ENCODE results near the gene CATSPER1. TPM values are rescaled to one million over a fixed set of nuclear protein-coding genes. Genes with fewer than 3 reads are reported as not detected.

The CATSPER1 gene
- total and polyA plus RNA-seq, 4 experiments from 2014 or later: not detected

- peaks cover 33% of the 10 kb centered on the region for H3K4me1 ChIP-seq (ENCODE audit: insufficient read depth, low read length)
- Mint-ChIP-seq H3K9me3 (no peaks in the 10 kb centered on the region), H3K36me3 (peaks cover 12 to 13% of the 10 kb centered on the region in 2 donors), H3K27me3 (peaks cover 0 to 1% of the 10 kb centered on the region in 2 donors), H3K4me3 (peak within 1 kb of the TSS in 4 of 8 donors; percentile 20 to 36 (median 30)), H3K27ac (peak within 1 kb of the TSS in 2 of 7 donors; percentile 64 to 70), H3K4me1 (peaks cover 18 to 45% (median 30%) of the 10 kb centered on the region in 4 donors)
- POLR2A ChIA-PET (ENCODE audit: partially characterized antibody): interaction anchor here (8.0 kb wide), 1 partner anchor 21 kb away, joined by 66 read pairs; the partner anchor contains the start of gene PACS1
- no peak for DNase-seq
- no peaks in the 10 kb centered on the region for H3K9me3 ChIP-seq (ENCODE audit: control insufficient read depth in 1 of 2, low read length in 2 of 2)
- H3K4me3 ChIP-seq (ENCODE audit: low read length in 2 of 2): no peak within 1 kb of the TSS
- no peak within 1 kb of the TSS for H3K27ac ChIP-seq (ENCODE audit: low read depth, low read length)
- intact Hi-C loops (cut with micrococcal nuclease): no loop called here
- peaks cover 5% of the 10 kb centered on the region for H3K36me3 ChIP-seq (ENCODE audit: insufficient read depth, low read length)
- no peaks in the 10 kb centered on the region for H3K27me3 ChIP-seq (ENCODE audit: insufficient read depth, low read length)
- CTCF ChIA-PET (ENCODE audit: partially characterized antibody): interaction anchor here (1.0 to 1.7 kb wide), 5 partner anchors 19 to 160 kb away, joined by 3 to 5 read pairs (median 3); partner anchors contain the start of gene FIBP
Measured at GRCh38 chr11:66048547-66049323, 22.5 kb upstream of the CATSPER1 start, which contains the start of gene GAL3ST3. Gene GAL3ST3 (minus strand): TSS chr11:66049161. CDS start chr11:66045415, 3,746 bp downstream.

GRCh38 chr11:66047541-66048365 lies 21.5 kb upstream of the CATSPER1 start:
- Mint-ChIP-seq H3K4me1 (peaks cover 13 to 36% (median 24%) of the 10 kb centered on the region in 4 donors), H3K27me3 (peaks cover 0 to 1% of the 10 kb centered on the region in 2 donors), H3K9me3 (no peaks in the 10 kb centered on the region), H3K27ac (no peak overlapping the region), H3K4me3 (peak overlapping the region in 1 of 8 donors; percentile 18), H3K36me3 (peaks cover 5 to 8% of the 10 kb centered on the region in 2 donors)
- intact Hi-C loops (cut with micrococcal nuclease): no loop called here
- Histone ChIP-seq H3K27ac (ENCODE audit: low read depth, low read length) (no peak overlapping the region), H3K9me3 (ENCODE audit: control insufficient read depth in 1 of 2, low read length in 2 of 2) (no peaks in the 10 kb centered on the region), H3K4me1 (ENCODE audit: insufficient read depth, low read length) (peaks cover 23% of the 10 kb centered on the region), H3K27me3 (ENCODE audit: insufficient read depth, low read length) (no peaks in the 10 kb centered on the region), H3K4me3 (ENCODE audit: low read length in 2 of 2) (no peak overlapping the region), H3K36me3 (ENCODE audit: insufficient read depth, low read length) (no peaks in the 10 kb centered on the region)
- CTCF ChIA-PET (ENCODE audit: partially characterized antibody): interaction anchor here (0.9 to 1.7 kb wide), 6 partner anchors 10 to 71 kb away, joined by 3 to 5 read pairs (median 3); no protein-coding TSS in a partner anchor
- POLR2A ChIA-PET (ENCODE audit: partially characterized antibody): no interaction called here
- DNase-seq: no peak

- H3K27ac ChIP-seq (ENCODE audit: low read depth, low read length): no peak overlapping the region
- Mint-ChIP-seq H3K4me3 (no peak overlapping the region), H3K9me3 (no peaks in the 10 kb centered on the region), H3K27ac (no peak overlapping the region), H3K4me1 (peaks cover 10 to 28% (median 17%) of the 10 kb centered on the region in 4 donors), H3K36me3 (no peaks in the 10 kb centered on the region), H3K27me3 (peaks cover 0 to 1% of the 10 kb centered on the region in 2 donors)
- no peaks in the 10 kb centered on the region for H3K27me3 ChIP-seq (ENCODE audit: insufficient read depth, low read length)
- H3K9me3 ChIP-seq (ENCODE audit: control insufficient read depth in 1 of 2, low read length in 2 of 2): no peaks in the 10 kb centered on the region
- intact Hi-C loops (cut with micrococcal nuclease): no loop called here
- H3K36me3 ChIP-seq (ENCODE audit: insufficient read depth, low read length): no peaks in the 10 kb centered on the region
- no peak overlapping the region for H3K4me3 ChIP-seq (ENCODE audit: low read length in 2 of 2)
- POLR2A ChIA-PET (ENCODE audit: partially characterized antibody): no interaction called here
- H3K4me1 ChIP-seq (ENCODE audit: insufficient read depth, low read length): peaks cover 21% of the 10 kb centered on the region
- CTCF ChIA-PET (ENCODE audit: partially characterized antibody): interaction anchor here (1.2 to 4.7 kb wide), 7 partner anchors 23 to 336 kb away, joined by 3 to 39 read pairs (median 4); partner anchors contain the start of genes KAT5 and PACS1
- no peak for DNase-seq
Measured at GRCh38 chr11:66046901-66047300, 20.6 kb upstream of the CATSPER1 start.

- intact Hi-C loops (cut with micrococcal nuclease): loop anchor here (1.0 kb wide), 1 partner anchor 89 kb away; no protein-coding TSS in a partner anchor
- peak overlapping the region in 2 of 7 donors; percentile 9 to 67 for H3K27ac Mint-ChIP-seq
- no peak overlapping the region for H3K4me3 ChIP-seq (ENCODE audit: low read length in 2 of 2)
Measured at GRCh38 chr11:66045177-66045639, 18.9 kb upstream of the CATSPER1 start.

GRCh38 chr11:66044757-66045156 lies 18.5 kb upstream of the CATSPER1 start:
- Mint-ChIP-seq H3K9me3 (no peaks in the 10 kb centered on the region), H3K4me1 (peaks cover 5 to 16% (median 9%) of the 10 kb centered on the region in 4 donors), H3K36me3 (no peaks in the 10 kb centered on the region), H3K27ac (peak overlapping the region in 2 of 7 donors; percentile 9 to 67), H3K4me3 (peak overlapping the region in 2 of 8 donors; percentile 32 to 55), H3K27me3 (peaks cover 0 to 2% of the 10 kb centered on the region in 2 donors)
- Histone ChIP-seq H3K9me3 (ENCODE audit: control insufficient read depth in 1 of 2, low read length in 2 of 2) (no peaks in the 10 kb centered on the region), H3K27me3 (ENCODE audit: insufficient read depth, low read length) (no peaks in the 10 kb centered on the region), H3K4me1 (ENCODE audit: insufficient read depth, low read length) (peaks cover 12% of the 10 kb centered on the region), H3K4me3 (ENCODE audit: low read length in 2 of 2) (no peak overlapping the region), H3K27ac (ENCODE audit: low read depth, low read length) (no peak overlapping the region), H3K36me3 (ENCODE audit: insufficient read depth, low read length) (no peaks in the 10 kb centered on the region)
- POLR2A ChIA-PET (ENCODE audit: partially characterized antibody): interaction anchor here (0.9 to 1.5 kb wide), 8 partner anchors 8 to 333 kb away, joined by 3 to 7 read pairs (median 4); partner anchors contain the start of genes CCDC85B and SF3B2
- peak in 1 of 5 donors; percentile 66 for DNase-seq
- CTCF ChIA-PET (ENCODE audit: partially characterized antibody): interaction anchor here (0.6 to 4.7 kb wide), 37 partner anchors 8 to 677 kb away, joined by 3 to 39 read pairs (median 4); partner anchors contain the start of genes CATSPER1, CST6, KAT5 and PACS1
- intact Hi-C loops (cut with micrococcal nuclease): loop anchor here (1.0 kb wide), 1 partner anchor 90 kb away; no protein-coding TSS in a partner anchor

More at GRCh38 chr11:66045177-66045639, 18.9 kb upstream of the CATSPER1 start:
- Histone ChIP-seq H3K36me3 (ENCODE audit: insufficient read depth, low read length) (no peaks in the 10 kb centered on the region), H3K27ac (ENCODE audit: low read depth, low read length) (no peak overlapping the region), H3K27me3 (ENCODE audit: insufficient read depth, low read length) (no peaks in the 10 kb centered on the region), H3K9me3 (ENCODE audit: control insufficient read depth in 1 of 2, low read length in 2 of 2) (no peaks in the 10 kb centered on the region), H3K4me1 (ENCODE audit: insufficient read depth, low read length) (peaks cover 12% of the 10 kb centered on the region)
- ChIA-PET CTCF (ENCODE audit: partially characterized antibody) (interaction anchor here (0.6 to 4.7 kb wide), 38 partner anchors 8 to 678 kb away, joined by 3 to 39 read pairs (median 4); partner anchors contain the start of genes BANF1, CATSPER1, CST6 and KAT5), POLR2A (ENCODE audit: partially characterized antibody) (interaction anchor here (0.9 to 1.5 kb wide), 8 partner anchors 9 to 334 kb away, joined by 3 to 7 read pairs (median 4); partner anchors contain the start of gene CCDC85B)
- H3K27me3 Mint-ChIP-seq: peaks cover 0 to 2% of the 10 kb centered on the region in 2 donors
- H3K9me3 Mint-ChIP-seq: no peaks in the 10 kb centered on the region
- peak overlapping the region in 2 of 8 donors; percentile 32 to 55 for H3K4me3 Mint-ChIP-seq
- no peaks in the 10 kb centered on the region for H3K36me3 Mint-ChIP-seq
- peak; percentile 78 to 86 (median 81) for DNase-seq
- peaks cover 5 to 16% (median 9%) of the 10 kb centered on the region in 4 donors for H3K4me1 Mint-ChIP-seq

- Mint-ChIP-seq H3K4me3 (no peak overlapping the region), H3K27ac (no peak overlapping the region), H3K36me3 (no peaks in the 10 kb centered on the region), H3K9me3 (no peaks in the 10 kb centered on the region), H3K27me3 (peaks cover 0 to 1% of the 10 kb centered on the region in 2 donors), H3K4me1 (peaks cover 5 to 12% (median 9%) of the 10 kb centered on the region in 4 donors)
- Histone ChIP-seq H3K4me1 (ENCODE audit: insufficient read depth, low read length) (peaks cover 12% of the 10 kb centered on the region), H3K4me3 (ENCODE audit: low read length in 2 of 2) (no peak overlapping the region), H3K9me3 (ENCODE audit: control insufficient read depth in 1 of 2, low read length in 2 of 2) (no peaks in the 10 kb centered on the region), H3K27me3 (ENCODE audit: insufficient read depth, low read length) (no peaks in the 10 kb centered on the region), H3K27ac (ENCODE audit: low read depth, low read length) (no peak overlapping the region), H3K36me3 (ENCODE audit: insufficient read depth, low read length) (no peaks in the 10 kb centered on the region)
- intact Hi-C loops (cut with micrococcal nuclease): no loop called here
- ChIA-PET POLR2A (ENCODE audit: partially characterized antibody) (interaction anchor here (0.6 to 2.0 kb wide), 3 partner anchors 9 to 110 kb away, joined by 3 to 8 read pairs (median 3); partner anchors contain the start of gene SF3B2), CTCF (ENCODE audit: partially characterized antibody) (interaction anchor here (0.5 to 4.7 kb wide), 11 partner anchors 8 to 332 kb away, joined by 3 to 39 read pairs (median 13); partner anchors contain the start of genes CST6, KAT5, PACS1 and SF3B2)
- no peak for DNase-seq
Measured at GRCh38 chr11:66042996-66043906, 17.0 kb upstream of the CATSPER1 start.
